Natural killer cell (primary cell): ENCODE results near the gene EFS. TPM values are rescaled to one million over a fixed set of nuclear protein-coding genes. Genes with fewer than 3 reads are reported as not detected.

Source experiments
- ATAC-seq, 3 donors: fragments of 150-1000 bp in 2 of 3; fragments of 200-7000 bp in 1 of 3; cut with Tn5 transposase; 1 replicate in 1 of 3; 2 replicates in 2 of 3; pipeline ENCODE4 v1.10.0; 2021; ENCODE audit warnings: mild to moderate bottlenecking in 2 of 3, moderate library complexity in 2 of 3
- DNase-seq, 2 donors: peaks; one replicate each; pipeline versions ENCODE4 v3.0.0 to v3.0.0-alpha.2; 2013 to 2021; ENCODE audit warnings: mixed read lengths in 1 of 2
- H3K27ac ChIP-seq: one replicate; pipeline ENCODE4 v1.5.1; 2013; ENCODE audit warnings: mild to moderate bottlenecking, low read length
- H3K27me3 ChIP-seq: one replicate; pipeline ENCODE4 v1.6.1; 2013; ENCODE audit warnings: low read length; ENCODE audit not compliant: control insufficient read depth, insufficient read depth
- H3K36me3 ChIP-seq: one replicate; pipeline ENCODE4 v1.6.1; 2013; ENCODE audit warnings: low read length; ENCODE audit not compliant: control insufficient read depth, insufficient read depth
- H3K4me1 ChIP-seq: one replicate; pipeline ENCODE4 v1.6.1; 2013; ENCODE audit warnings: low read length; ENCODE audit not compliant: control insufficient read depth, insufficient read depth
- H3K4me3 ChIP-seq: one replicate; pipeline ENCODE4 v1.5.1; 2013; ENCODE audit warnings: low read length
- H3K9me3 ChIP-seq: one replicate; pipeline ENCODE4 v1.6.1; 2013; ENCODE audit warnings: low read length; ENCODE audit not compliant: control insufficient read depth, insufficient read depth
- H3K27ac Mint-ChIP-seq, 2 donors: one replicate each; pipeline ENCODE4 v1.8.0; 2022; ENCODE audit warnings: mild to moderate bottlenecking in 2 of 2, mixed read lengths in 2 of 2, moderate library complexity in 1 of 2
- H3K27me3 Mint-ChIP-seq, 2 donors: one replicate each; pipeline ENCODE4 v1.8.0; 2022; ENCODE audit warnings: low read depth in 2 of 2, mixed read lengths in 2 of 2
- H3K36me3 Mint-ChIP-seq: one replicate; pipeline ENCODE4 v1.8.0; 2022; ENCODE audit warnings: mixed read lengths
- H3K4me1 Mint-ChIP-seq, 2 donors: one replicate each; pipeline ENCODE4 v1.8.0; 2022; ENCODE audit warnings: mixed read lengths in 2 of 2
- H3K4me3 Mint-ChIP-seq: one replicate; pipeline ENCODE4 v1.8.0; 2022; ENCODE audit warnings: mild to moderate bottlenecking, moderate library complexity, mixed read lengths
- H3K9me3 Mint-ChIP-seq, 2 donors: one replicate each; pipeline ENCODE4 v1.8.0; 2022; ENCODE audit warnings: mixed read lengths in 2 of 2
- WGBS: methylation state at CpG from one replicate; pipeline ENCODE4 v1.1.7; 2013; ENCODE audit warnings: missing lambda C conversion rate; ENCODE audit not compliant: insufficient coverage; 5-methylcytosine and 5-hydroxymethylcytosine counted together
- intact Hi-C: fragments of 100-400 bp; cut with micrococcal nuclease; formaldehyde crosslinking; loops from one replicate; pipeline ENCODE4 v1.14.2; 2022
- total RNA-seq, 4 donors: library from RNA; stranded (reverse); fragments of 120-200 nt in 1 of 4; gene quantifications; one replicate each; pipeline versions ENCODE4 v1.2.3 to v1.2.4, GENCODE V29; 2013 to 2022
- TF ChIP-seq, protein P1 (sequence below): fragments of 200-600 bp; IDR thresholded peaks from one replicate; pipeline ENCODE4 v1.8.0; 2022; ENCODE audit warnings: antibody characterized with exemption

Gene EFS
- total RNA-seq, 3 donors from 2014 or later (not counting 1 experiment from before 2014, with no cell fraction given) = not detected

DNA sequence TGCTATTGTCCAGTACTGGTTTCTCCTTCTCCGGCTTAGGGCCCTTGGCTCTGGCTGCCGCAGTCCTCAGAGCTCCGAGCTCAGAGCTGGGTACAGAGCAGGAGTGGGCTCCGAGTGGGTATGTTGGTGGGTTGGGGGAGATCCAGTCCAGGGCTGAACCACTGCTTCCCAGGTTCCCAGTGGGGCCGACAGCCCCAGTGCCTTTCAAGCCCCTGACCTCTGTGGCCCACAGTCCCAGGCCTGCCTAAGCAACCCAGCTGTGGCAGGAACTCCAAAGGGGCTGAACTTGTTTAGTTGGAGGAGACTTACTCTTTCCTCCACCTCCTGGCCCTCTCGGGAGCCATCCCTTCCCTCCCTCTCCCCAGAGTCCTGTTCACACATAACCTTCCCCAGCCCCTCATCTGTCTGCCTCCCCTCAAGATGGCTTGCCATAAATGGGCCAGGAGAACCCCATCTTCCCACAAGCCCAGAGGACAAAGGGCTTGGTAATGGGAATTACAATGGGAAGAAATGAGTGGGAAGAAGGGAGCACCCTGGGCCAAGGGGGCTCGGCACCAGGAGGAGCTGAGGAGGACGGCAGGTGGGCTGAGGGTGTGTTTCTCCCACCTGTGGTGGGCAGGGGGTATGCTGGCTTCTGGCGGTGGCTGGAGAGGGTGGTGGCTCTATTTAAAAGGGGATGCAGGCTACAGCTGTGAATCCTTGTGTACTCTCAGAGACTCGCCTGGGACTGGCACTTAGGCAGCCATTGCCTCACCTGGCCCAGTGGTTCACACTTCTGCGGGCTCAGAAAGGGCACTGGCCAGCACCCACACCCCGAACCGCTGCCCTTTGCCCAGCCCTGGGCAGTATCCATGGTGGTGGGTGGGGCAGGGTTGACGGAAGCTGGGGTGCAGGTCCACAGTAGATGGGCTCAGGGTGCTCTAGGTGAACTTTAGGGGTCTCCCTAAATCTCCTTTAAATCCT lies 46.9 kb upstream of the EFS start:
- H3K9me3 Mint-ChIP-seq = no peaks in the 10 kb centered on the region
- TF ChIP-seq, protein P1, sequence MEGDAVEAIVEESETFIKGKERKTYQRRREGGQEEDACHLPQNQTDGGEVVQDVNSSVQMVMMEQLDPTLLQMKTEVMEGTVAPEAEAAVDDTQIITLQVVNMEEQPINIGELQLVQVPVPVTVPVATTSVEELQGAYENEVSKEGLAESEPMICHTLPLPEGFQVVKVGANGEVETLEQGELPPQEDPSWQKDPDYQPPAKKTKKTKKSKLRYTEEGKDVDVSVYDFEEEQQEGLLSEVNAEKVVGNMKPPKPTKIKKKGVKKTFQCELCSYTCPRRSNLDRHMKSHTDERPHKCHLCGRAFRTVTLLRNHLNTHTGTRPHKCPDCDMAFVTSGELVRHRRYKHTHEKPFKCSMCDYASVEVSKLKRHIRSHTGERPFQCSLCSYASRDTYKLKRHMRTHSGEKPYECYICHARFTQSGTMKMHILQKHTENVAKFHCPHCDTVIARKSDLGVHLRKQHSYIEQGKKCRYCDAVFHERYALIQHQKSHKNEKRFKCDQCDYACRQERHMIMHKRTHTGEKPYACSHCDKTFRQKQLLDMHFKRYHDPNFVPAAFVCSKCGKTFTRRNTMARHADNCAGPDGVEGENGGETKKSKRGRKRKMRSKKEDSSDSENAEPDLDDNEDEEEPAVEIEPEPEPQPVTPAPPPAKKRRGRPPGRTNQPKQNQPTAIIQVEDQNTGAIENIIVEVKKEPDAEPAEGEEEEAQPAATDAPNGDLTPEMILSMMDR = no peak
- DNase-seq (no peak), ATAC-seq (no peak)
- H3K27ac ChIP-seq = no peak overlapping the region
- no peaks in the 10 kb centered on the region for H3K27me3 ChIP-seq
- no peaks in the 10 kb centered on the region for H3K9me3 ChIP-seq
- no peaks in the 10 kb centered on the region for H3K36me3 Mint-ChIP-seq
- H3K27ac Mint-ChIP-seq = no peak overlapping the region
- peaks cover 0 to 8% of the 10 kb centered on the region in 2 donors for H3K27me3 Mint-ChIP-seq
- intact Hi-C loops = no loop called here
- H3K4me3 Mint-ChIP-seq = no peak overlapping the region
- no peaks in the 10 kb centered on the region for H3K4me1 Mint-ChIP-seq
- no peaks in the 10 kb centered on the region for H3K4me1 ChIP-seq
- H3K4me3 ChIP-seq = no peak overlapping the region
- WGBS = 90% methylated on average over 14 of the region's 14 CpGs
- H3K36me3 ChIP-seq = no peaks in the 10 kb centered on the region

- no peaks in the 10 kb centered on the region for H3K36me3 Mint-ChIP-seq
- H3K27me3 Mint-ChIP-seq = peaks cover 8% of the 10 kb centered on the region in 2 donors
- Histone ChIP-seq H3K36me3 (no peaks in the 10 kb centered on the region), H3K27ac (no peak overlapping the region), H3K4me1 (no peaks in the 10 kb centered on the region), H3K9me3 (no peaks in the 10 kb centered on the region), H3K27me3 (no peaks in the 10 kb centered on the region), H3K4me3 (no peak overlapping the region)
- H3K9me3 Mint-ChIP-seq = no peaks in the 10 kb centered on the region
- intact Hi-C loops = no loop called here
- DNase-seq (no peak), ATAC-seq (no peak)
- H3K4me1 Mint-ChIP-seq = no peaks in the 10 kb centered on the region
- H3K4me3 Mint-ChIP-seq = no peak overlapping the region
- H3K27ac Mint-ChIP-seq = no peak overlapping the region
- WGBS = 82% methylated on average over 13 of the region's 14 CpGs
- TF ChIP-seq, protein P1 = no peak
Observed at GRCh38 chr14:23409966-23410635, 45.1 kb upstream of the EFS start.

- no peaks in the 10 kb centered on the region for H3K9me3 ChIP-seq
- Mint-ChIP-seq H3K9me3 (no peaks in the 10 kb centered on the region), H3K4me1 (no peaks in the 10 kb centered on the region), H3K4me3 (no peak overlapping the region), H3K36me3 (no peaks in the 10 kb centered on the region), H3K27ac (no peak overlapping the region), H3K27me3 (peaks cover 8% of the 10 kb centered on the region in 2 donors)
- H3K36me3 ChIP-seq = no peaks in the 10 kb centered on the region
- H3K4me3 ChIP-seq = no peak overlapping the region
- DNase-seq = no peak
- no peak for ATAC-seq
- intact Hi-C loops = no loop called here
- H3K27me3 ChIP-seq = no peaks in the 10 kb centered on the region
- no peaks in the 10 kb centered on the region for H3K4me1 ChIP-seq
- WGBS = 68% methylated on average over 2 of the region's 2 CpGs
- TF ChIP-seq, protein P1 = no peak
- H3K27ac ChIP-seq = no peak overlapping the region
Observed at GRCh38 chr14:23409475-23409874, 44.5 kb upstream of the EFS start.
